H9 (cell line): ENCODE results near the gene TSPAN1. TPM values are rescaled to one million over a fixed set of nuclear protein-coding genes. Genes with fewer than 3 reads are reported as not detected.

Source experiments
- DNase-seq: peaks from one replicate; pipeline ENCODE4 v3.0.0-alpha.2; 2017
- H2AFZ ChIP-seq: one replicate; pipeline ENCODE4 v1.6.1; 2013; ENCODE audit warnings: mild to moderate bottlenecking, low read length, control low read depth, moderate library complexity
- H2AK5ac ChIP-seq: 2 replicates; pipeline ENCODE4 v1.6.1; 2013; ENCODE audit warnings: low read length, control low read depth, mixed read lengths; ENCODE audit not compliant: insufficient read length
- H2BK120ac ChIP-seq: one replicate; pipeline ENCODE4 v1.6.1; 2013; ENCODE audit warnings: low read depth, mild to moderate bottlenecking, low read length, control low read depth, inconsistent platforms; ENCODE audit not compliant: poor library complexity, severe bottlenecking
- H2BK12ac ChIP-seq: 2 replicates; pipeline ENCODE4 v1.6.1; 2013; ENCODE audit warnings: low read length, control low read depth, mixed read lengths, low read depth; ENCODE audit not compliant: insufficient read length
- H2BK15ac ChIP-seq: 2 replicates; pipeline ENCODE4 v1.6.1; 2013; ENCODE audit warnings: low read depth, low read length, control low read depth
- H2BK20ac ChIP-seq: one replicate; pipeline ENCODE4 v1.6.1; 2013; ENCODE audit warnings: low read depth, mild to moderate bottlenecking, low read length, control low read depth, inconsistent platforms; ENCODE audit not compliant: poor library complexity, severe bottlenecking
- H2BK5ac ChIP-seq: 2 replicates; pipeline ENCODE4 v1.6.1; 2013; ENCODE audit warnings: low read length, control low read depth, mixed read lengths; ENCODE audit not compliant: insufficient read length
- H3K14ac ChIP-seq: 2 replicates; pipeline ENCODE4 v1.6.1; 2013; ENCODE audit warnings: low read length, control low read depth; ENCODE audit not compliant: insufficient read depth
- H3K18ac ChIP-seq: 2 replicates; pipeline ENCODE4 v1.6.1; 2013; ENCODE audit warnings: low read depth, mild to moderate bottlenecking, mixed read lengths, low read length, control low read depth; ENCODE audit not compliant: insufficient read length
- H3K23ac ChIP-seq: 2 replicates; pipeline ENCODE4 v1.6.1; 2013; ENCODE audit warnings: low read length, control low read depth, mixed read lengths, low read depth; ENCODE audit not compliant: insufficient read length
- H3K23me2 ChIP-seq: 2 replicates; pipeline ENCODE4 v1.6.1; 2013; ENCODE audit warnings: low read depth, mild to moderate bottlenecking, mixed read lengths, low read length, control low read depth; ENCODE audit not compliant: insufficient read length, poor library complexity, severe bottlenecking
- H3K27ac ChIP-seq: 2 replicates; pipeline ENCODE4 v1.5.1; 2013; ENCODE audit warnings: low read length, control low read depth, mixed read lengths, low read depth; ENCODE audit not compliant: insufficient read length
- H3K27me3 ChIP-seq: 2 replicates; pipeline ENCODE4 v1.6.1; 2013; ENCODE audit warnings: low read length, control low read depth, inconsistent platforms; ENCODE audit not compliant: insufficient read depth
- H3K4ac ChIP-seq: 2 replicates; pipeline ENCODE4 v1.6.1; 2013; ENCODE audit warnings: low read depth, mild to moderate bottlenecking, control low read depth, inconsistent platforms, low read length, moderate library complexity
- H3K4me1 ChIP-seq: 2 replicates; pipeline ENCODE4 v1.6.1; 2013; ENCODE audit warnings: low read length, control low read depth, inconsistent platforms; ENCODE audit not compliant: insufficient read depth
- H3K4me2 ChIP-seq: 2 replicates; pipeline ENCODE4 v1.6.1; 2013; ENCODE audit warnings: low read length, control low read depth, mixed read lengths; ENCODE audit not compliant: insufficient read length, insufficient read depth
- H3K56ac ChIP-seq: 2 replicates; pipeline ENCODE4 v1.6.1; 2013; ENCODE audit warnings: low read depth, mild to moderate bottlenecking, mixed read lengths, low read length, control low read depth; ENCODE audit not compliant: insufficient read length
- H3K79me1 ChIP-seq: 2 replicates; pipeline ENCODE4 v1.6.1; 2013; ENCODE audit warnings: low read depth, mild to moderate bottlenecking, moderate library complexity, low read length, control low read depth, inconsistent platforms; ENCODE audit not compliant: insufficient read depth, poor library complexity, severe bottlenecking
- H3K79me2 ChIP-seq: 2 replicates; pipeline ENCODE4 v1.6.1; 2013; ENCODE audit warnings: low read length, control low read depth, inconsistent platforms; ENCODE audit not compliant: insufficient read depth
- H3K9ac ChIP-seq: 2 replicates; pipeline ENCODE4 v1.6.1; 2013; ENCODE audit warnings: low read length, control low read depth, mixed read lengths; ENCODE audit not compliant: insufficient read length; ENCODE audit errors: extremely low read depth
- H3K9me3 ChIP-seq: one replicate; pipeline ENCODE4 v1.6.1; 2013; ENCODE audit warnings: low read depth, low read length, inconsistent platforms; ENCODE audit not compliant: control insufficient read depth
- H3T11ph ChIP-seq: one replicate; pipeline ENCODE4 v1.6.1; 2013; ENCODE audit warnings: mild to moderate bottlenecking, low read length, control low read depth, inconsistent platforms
- H4K20me1 ChIP-seq: one replicate; pipeline ENCODE4 v1.6.1; 2013; ENCODE audit not compliant: control insufficient read depth, insufficient read length, insufficient read depth
- H4K5ac ChIP-seq: 2 replicates; pipeline ENCODE4 v1.6.1; 2013; ENCODE audit warnings: low read depth, mild to moderate bottlenecking, mixed read lengths, low read length, control low read depth; ENCODE audit not compliant: insufficient read length
- H4K8ac ChIP-seq: replicated peaks from 2 replicates; pipeline ENCODE4 v1.6.1; 2013; ENCODE audit warnings: low read length, control low read depth, mixed read lengths, low read depth; ENCODE audit not compliant: insufficient read length
- H4K91ac ChIP-seq: 2 replicates; pipeline ENCODE4 v1.6.1; 2013; ENCODE audit warnings: low read depth, mild to moderate bottlenecking, moderate library complexity, mixed read lengths, low read length, control low read depth; ENCODE audit not compliant: insufficient read length
- H3K27ac Mint-ChIP-seq, 3 experiments: 2 replicates in 2 of 3; 3 replicates in 1 of 3; pipeline ENCODE4 v1.8.0; 2020 to 2021; ENCODE audit warnings: mixed read lengths in 3 of 3, mild to moderate bottlenecking in 1 of 3, moderate library complexity in 1 of 3
- H3K27me3 Mint-ChIP-seq: 2 replicates; pipeline ENCODE4 v1.8.0; 2021; ENCODE audit warnings: low read depth, mild to moderate bottlenecking, moderate library complexity, mixed read lengths
- H3K36me3 Mint-ChIP-seq, 3 experiments: 2 replicates in 2 of 3; 3 replicates in 1 of 3; pipeline ENCODE4 v1.8.0; 2020 to 2021; ENCODE audit warnings: low read depth in 3 of 3, mixed read lengths in 3 of 3; ENCODE audit not compliant: insufficient read depth in 1 of 3
- H3K4me1 Mint-ChIP-seq, 2 experiments: 2 replicates each; pipeline ENCODE4 v1.8.0; 2020; ENCODE audit warnings: mixed read lengths in 2 of 2
- H3K4me3 Mint-ChIP-seq, 2 experiments: 2 replicates in 1 of 2; 3 replicates in 1 of 2; pipeline ENCODE4 v1.8.0; 2020 to 2021; ENCODE audit warnings: mild to moderate bottlenecking in 2 of 2, mixed read lengths in 2 of 2, moderate library complexity in 1 of 2
- H3K9me3 Mint-ChIP-seq, 2 experiments: 2 replicates in 1 of 2; 3 replicates in 1 of 2; pipeline ENCODE4 v1.8.0; 2020; ENCODE audit warnings: mild to moderate bottlenecking in 2 of 2, mixed read lengths in 2 of 2, moderate library complexity in 1 of 2
- total RNA-seq: library from RNA; stranded (reverse); gene quantifications from 2 replicates; pipeline ENCODE4 v1.2.1, GENCODE V29; 2021
- TF ChIP-seq, protein P1 (sequence below): fragments of 200-600 bp; sonication (generic); conservative IDR thresholded peaks from 3 replicates; pipeline ENCODE4 v1.8.0; 2021; ENCODE audit warnings: antibody characterized with exemption, mild to moderate bottlenecking

TSPAN1 gene
- total RNA-seq, 1 experiment from 2014 or later: not detected

DNA sequence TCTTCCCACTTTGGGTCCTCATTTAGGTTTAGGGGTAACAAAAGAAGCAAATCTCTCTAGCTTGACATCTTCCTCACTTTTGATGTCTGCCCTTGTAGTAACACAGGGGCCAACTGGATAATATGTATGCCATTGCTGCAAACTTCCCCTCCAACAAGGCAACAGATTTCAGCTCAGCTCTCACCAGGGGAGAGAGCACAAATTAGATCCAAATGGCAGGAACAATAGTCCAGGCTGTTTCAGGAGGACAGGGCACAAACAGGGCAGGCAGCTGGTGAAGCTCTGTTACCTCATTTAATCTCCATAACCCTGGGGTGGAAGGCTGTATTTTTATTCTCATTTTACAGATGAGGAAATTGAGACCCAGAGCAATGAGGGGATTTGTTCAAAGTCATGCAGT, 38.2 kb upstream of the TSPAN1 start:
- Mint-ChIP-seq H3K27me3 (peaks cover 13% of the 10 kb centered on the region), H3K27ac (no peak overlapping the region)
- no peak for DNase-seq

More for the DNA sequence above, 38.2 kb upstream of the TSPAN1 start:
- Mint-ChIP-seq H3K36me3 (no peaks in the 10 kb centered on the region), H3K4me1 (peaks cover 16 to 18% of the 10 kb centered on the region in 2 experiments), H3K4me3 (no peak overlapping the region), H3K9me3 (peaks cover 0 to 3% of the 10 kb centered on the region in 2 experiments; a peak in 1 of 5 replicates)
- Histone ChIP-seq H3K9ac (no peak overlapping the region), H3K23ac (no peak overlapping the region), H3K9me3 (no peaks in the 10 kb centered on the region), H2AK5ac (no peak overlapping the region), H3K56ac (no peak overlapping the region), H3K4me2 (no peak overlapping the region), H4K91ac (no peak overlapping the region), H2BK5ac (no peak overlapping the region), H3K27me3 (no peaks in the 10 kb centered on the region; the same call in 1 of the 2 replicates), H4K8ac (no peak overlapping the region), H4K5ac (no peak overlapping the region), H3K18ac (no peak overlapping the region), H2BK12ac (no peak overlapping the region), H3K79me1 (no peaks in the 10 kb centered on the region), H3K14ac (no peak overlapping the region), H2BK15ac (no peak overlapping the region), H3K79me2 (no peaks in the 10 kb centered on the region), H2AFZ (no peak overlapping the region), H3K4ac (no peak overlapping the region), H3K23me2 (peaks cover 14% of the 10 kb centered on the region), H3T11ph (no peak overlapping the region), H2BK120ac (no peak overlapping the region), H4K20me1 (no peaks in the 10 kb centered on the region), H3K4me1 (peaks cover 6% of the 10 kb centered on the region; the same call in 1 of the 2 replicates), H2BK20ac (no peak overlapping the region), H3K27ac (no peak overlapping the region)
- TF ChIP-seq, protein P1, sequence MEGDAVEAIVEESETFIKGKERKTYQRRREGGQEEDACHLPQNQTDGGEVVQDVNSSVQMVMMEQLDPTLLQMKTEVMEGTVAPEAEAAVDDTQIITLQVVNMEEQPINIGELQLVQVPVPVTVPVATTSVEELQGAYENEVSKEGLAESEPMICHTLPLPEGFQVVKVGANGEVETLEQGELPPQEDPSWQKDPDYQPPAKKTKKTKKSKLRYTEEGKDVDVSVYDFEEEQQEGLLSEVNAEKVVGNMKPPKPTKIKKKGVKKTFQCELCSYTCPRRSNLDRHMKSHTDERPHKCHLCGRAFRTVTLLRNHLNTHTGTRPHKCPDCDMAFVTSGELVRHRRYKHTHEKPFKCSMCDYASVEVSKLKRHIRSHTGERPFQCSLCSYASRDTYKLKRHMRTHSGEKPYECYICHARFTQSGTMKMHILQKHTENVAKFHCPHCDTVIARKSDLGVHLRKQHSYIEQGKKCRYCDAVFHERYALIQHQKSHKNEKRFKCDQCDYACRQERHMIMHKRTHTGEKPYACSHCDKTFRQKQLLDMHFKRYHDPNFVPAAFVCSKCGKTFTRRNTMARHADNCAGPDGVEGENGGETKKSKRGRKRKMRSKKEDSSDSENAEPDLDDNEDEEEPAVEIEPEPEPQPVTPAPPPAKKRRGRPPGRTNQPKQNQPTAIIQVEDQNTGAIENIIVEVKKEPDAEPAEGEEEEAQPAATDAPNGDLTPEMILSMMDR: no peak
